Measurements from ENCODE around the gene PROM2. TPM values are rescaled to one million over a fixed set of nuclear protein-coding genes. Genes with fewer than 3 reads are reported as not detected.

The PROM2 gene, protein sequence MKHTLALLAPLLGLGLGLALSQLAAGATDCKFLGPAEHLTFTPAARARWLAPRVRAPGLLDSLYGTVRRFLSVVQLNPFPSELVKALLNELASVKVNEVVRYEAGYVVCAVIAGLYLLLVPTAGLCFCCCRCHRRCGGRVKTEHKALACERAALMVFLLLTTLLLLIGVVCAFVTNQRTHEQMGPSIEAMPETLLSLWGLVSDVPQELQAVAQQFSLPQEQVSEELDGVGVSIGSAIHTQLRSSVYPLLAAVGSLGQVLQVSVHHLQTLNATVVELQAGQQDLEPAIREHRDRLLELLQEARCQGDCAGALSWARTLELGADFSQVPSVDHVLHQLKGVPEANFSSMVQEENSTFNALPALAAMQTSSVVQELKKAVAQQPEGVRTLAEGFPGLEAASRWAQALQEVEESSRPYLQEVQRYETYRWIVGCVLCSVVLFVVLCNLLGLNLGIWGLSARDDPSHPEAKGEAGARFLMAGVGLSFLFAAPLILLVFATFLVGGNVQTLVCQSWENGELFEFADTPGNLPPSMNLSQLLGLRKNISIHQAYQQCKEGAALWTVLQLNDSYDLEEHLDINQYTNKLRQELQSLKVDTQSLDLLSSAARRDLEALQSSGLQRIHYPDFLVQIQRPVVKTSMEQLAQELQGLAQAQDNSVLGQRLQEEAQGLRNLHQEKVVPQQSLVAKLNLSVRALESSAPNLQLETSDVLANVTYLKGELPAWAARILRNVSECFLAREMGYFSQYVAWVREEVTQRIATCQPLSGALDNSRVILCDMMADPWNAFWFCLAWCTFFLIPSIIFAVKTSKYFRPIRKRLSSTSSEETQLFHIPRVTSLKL
- under 0.01 TPM in 1 of 2 replicates, not detected in the other for total RNA-seq

DNA sequence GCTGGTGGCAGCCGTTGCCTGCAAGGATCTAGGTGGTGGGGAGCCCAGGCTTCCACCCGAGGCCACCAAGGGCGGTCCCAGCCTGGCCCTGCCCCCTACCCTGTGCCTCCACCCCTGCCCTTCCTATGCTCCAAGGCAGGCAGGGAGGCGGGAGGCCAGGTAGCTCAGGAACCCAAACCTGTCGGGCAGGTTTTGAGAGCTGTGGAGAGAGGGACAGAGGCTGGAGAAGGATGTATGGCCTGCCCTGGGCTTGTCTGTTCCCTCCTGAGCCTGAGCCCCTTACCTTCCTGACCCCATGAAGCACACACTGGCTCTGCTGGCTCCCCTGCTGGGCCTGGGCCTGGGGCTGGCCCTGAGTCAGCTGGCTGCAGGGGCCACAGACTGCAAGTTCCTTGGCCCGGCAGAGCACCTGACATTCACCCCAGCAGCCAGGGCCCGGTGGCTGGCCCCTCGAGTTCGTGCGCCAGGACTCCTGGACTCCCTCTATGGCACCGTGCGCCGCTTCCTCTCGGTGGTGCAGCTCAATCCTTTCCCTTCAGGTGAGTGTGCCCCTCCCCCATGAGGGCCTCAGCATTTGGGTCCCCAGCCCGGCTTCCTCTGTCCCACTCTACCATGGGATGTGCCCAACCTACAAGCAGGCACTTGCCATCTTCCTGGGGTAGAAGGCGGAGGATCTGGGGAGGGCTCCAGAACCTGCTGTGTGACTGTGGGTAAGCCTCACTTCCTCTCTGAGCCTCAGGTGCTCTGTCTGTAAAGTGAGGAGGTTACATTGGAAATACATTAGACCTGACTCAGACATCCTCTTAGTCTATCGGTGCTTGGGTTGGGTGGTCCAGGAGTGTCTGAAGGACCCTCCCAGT is at the start of gene PROM2:
PROM2 (plus strand) TSS at position 159 of the 860 bp plus-strand sequence; CDS start at position 296, 137 bp downstream.

GRCh38 chr2:95296880-95297487 is 22.7 kb downstream of the PROM2 start, which contains the start of gene KCNIP3:
Gene KCNIP3 (plus strand): TSS chr2:95297347. CDS start chr2:95297439, 92 bp downstream.

Other genes starting within 250 kb of the PROM2 start
- gene MAL, start 248.7 kb upstream of the PROM2 start, total RNA-seq, result not detected in 2 replicates
- 50.9 and 53.6 TPM in 2 replicates for gene MRPS5, start 152.6 kb upstream of the PROM2 start, total RNA-seq
- 2.6 and 5.0 TPM in 2 replicates for gene ZNF514, start 114.6 kb upstream of the PROM2 start, total RNA-seq
- 2.8 and 3.5 TPM in 2 replicates for gene ZNF2, start 108.6 kb upstream of the PROM2 start, total RNA-seq
- 1.2 and 3.2 TPM in 2 replicates for gene ZNF892, start 66.9 kb upstream of the PROM2 start, total RNA-seq
- gene KCNIP3, start 22.9 kb downstream of the PROM2 start, total RNA-seq, result 4.6 and 11.0 TPM in 2 replicates
- 25.1 and 36.7 TPM in 2 replicates for gene FAHD2A, start 128.3 kb downstream of the PROM2 start, total RNA-seq
- gene TRIM43B, start 210.3 kb downstream of the PROM2 start, total RNA-seq, result not detected in 2 replicates

All from myometrial cell (primary cell).